GM21528 (cell line): ENCODE data around the gene LBH.

Source experiments
- ATAC-seq: cut with Tn5 transposase; IDR thresholded peaks from one replicate; pipeline ENCODE4 v1.9.1; 2021; ENCODE audit warnings: mild to moderate bottlenecking, moderate library complexity; ENCODE audit not compliant: unreplicated experiment, low FRiP score

LBH gene

GRCh38 chr2:30213907-30214463 is 17.3 kb upstream of the LBH start:
- no peak for ATAC-seq

GRCh38 chr2:30216157-30216556 is 15.2 kb upstream of the LBH start:
- ATAC-seq: no peak

- ATAC-seq: no peak
These were observed 13.5 kb upstream of the LBH start for GRCh38 chr2:30217644-30218337.

- ATAC-seq: no peak
These were observed 13.0 kb upstream of the LBH start for GRCh38 chr2:30218338-30218713.

DNA sequence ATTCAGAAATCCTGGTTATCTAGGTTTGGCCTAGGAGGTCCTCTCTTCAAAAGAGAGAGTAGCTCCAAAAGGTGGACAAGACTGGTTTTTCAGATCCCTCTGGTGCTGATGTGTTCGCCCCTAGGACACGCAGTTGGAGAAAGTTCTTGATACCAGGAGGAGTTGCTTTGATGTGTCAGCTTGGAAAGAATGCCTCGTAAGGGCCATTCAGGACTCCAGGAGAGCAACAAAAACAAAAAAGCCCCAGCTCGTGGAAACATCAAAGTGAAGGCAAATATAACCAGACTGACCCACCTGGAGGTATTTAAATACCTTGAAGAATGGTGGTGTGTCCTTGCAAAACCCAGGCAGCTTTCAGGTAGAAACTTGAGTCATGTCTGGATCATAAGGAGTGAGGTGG is 12.5 kb upstream of the LBH start:
- no peak for ATAC-seq

- ATAC-seq: no peak
These were observed 11.2 kb upstream of the LBH start for GRCh38 chr2:30219886-30220875.

DNA sequence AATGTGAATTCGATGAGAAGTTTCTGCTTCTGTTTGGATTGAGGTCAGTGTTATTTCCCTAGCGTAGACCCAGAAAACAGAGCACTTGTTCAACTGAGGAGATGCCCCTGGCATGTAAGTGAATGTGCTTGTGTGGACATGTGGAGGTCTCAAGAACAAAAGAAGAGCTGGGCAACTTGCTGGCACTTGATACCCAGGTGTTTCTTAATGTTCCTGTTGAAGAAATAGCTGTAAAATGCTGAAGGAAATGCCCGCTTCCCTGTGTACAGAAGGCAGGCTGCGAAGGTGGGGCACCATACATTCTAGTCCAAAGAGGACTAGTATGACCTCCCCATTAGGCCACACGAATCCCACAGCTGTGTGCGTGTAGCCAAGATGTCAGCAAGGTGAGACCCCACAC is 9.8 kb upstream of the LBH start:
- ATAC-seq: no peak

DNA sequence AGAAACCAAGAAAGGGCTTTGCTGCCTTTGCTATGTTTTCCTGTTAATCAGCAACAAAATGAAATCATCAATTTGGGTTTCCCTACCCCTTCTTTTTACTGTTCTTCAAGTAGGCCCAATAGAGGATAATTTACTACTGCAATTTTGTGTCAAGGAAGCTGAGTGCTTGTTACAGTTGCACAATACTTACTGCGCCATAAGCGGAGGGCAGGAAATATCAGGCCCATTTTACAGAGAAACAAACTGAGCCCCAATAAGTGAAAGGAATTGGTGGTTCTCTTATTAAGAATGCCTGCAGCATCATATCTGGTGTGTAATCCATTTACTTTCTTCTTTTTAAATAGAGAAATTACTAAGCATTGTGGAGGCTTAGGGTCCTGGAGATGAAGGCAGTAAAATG is 9.3 kb upstream of the LBH start:
- ATAC-seq: no peak

GRCh38 chr2:30222636-30223360 is 8.5 kb upstream of the LBH start:
- no peak for ATAC-seq

GRCh38 chr2:30223413-30223874 is 7.9 kb upstream of the LBH start:
- ATAC-seq: peak; percentile 60

DNA sequence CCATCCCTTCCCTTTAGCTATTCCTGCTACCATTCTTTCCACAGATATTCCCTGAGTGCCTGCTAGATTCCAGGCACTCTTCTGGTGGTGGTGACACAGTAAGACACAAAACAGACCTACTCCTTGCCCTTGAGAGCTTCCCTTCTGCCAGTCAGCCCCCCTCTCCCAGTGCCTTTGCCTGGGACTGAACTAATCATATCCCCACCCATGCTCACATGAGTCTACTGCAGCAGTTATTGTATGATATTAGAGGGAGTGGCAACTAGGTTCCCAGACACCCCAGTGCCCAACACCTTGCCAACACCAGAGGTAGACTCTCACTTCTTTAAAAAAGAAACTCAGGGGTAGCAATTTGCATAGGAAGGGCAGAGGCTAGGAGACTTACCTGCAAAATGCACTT is 7.2 kb upstream of the LBH start:
- no peak for ATAC-seq

DNA sequence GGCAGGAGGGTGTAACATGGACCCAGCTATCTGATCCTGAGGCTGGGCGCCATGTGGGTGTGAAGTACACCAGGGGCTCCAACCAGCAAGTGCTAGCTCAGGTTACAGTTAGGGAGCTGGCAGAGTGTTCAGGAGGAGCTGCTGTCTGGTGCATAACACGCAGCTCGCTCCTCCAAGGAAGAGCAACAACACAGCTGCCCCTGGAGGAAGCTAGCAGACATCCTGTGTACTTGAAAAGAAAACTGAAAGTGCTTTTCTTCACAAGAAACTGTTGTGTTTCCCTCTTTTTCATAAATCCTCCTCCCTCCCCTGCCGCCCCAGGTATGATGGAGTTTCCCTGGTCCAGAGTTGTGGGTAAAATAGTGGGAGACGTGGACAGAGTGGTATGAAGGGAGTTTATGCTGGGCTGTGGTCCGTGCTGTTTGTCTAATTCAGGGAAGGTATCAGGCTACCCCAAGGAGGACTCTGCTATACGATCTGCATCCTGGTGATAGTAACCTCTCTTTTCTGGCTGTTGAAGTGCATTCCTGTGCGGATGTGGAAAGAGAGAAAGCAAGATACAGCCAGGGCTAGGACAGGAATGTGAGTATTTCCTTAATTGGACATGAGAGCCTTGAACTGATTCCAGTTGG is 6.1 kb upstream of the LBH start:
- peak; percentile 37 for ATAC-seq

- ATAC-seq: no peak
These were observed 4.9 kb upstream of the LBH start for GRCh38 chr2:30226144-30227032.

GRCh38 chr2:30229596-30229995 is 1.7 kb upstream of the LBH start:
- no peak for ATAC-seq

GRCh38 chr2:30230497-30231211 is 680 bp upstream of the LBH start:
- peak; percentile 15 for ATAC-seq

DNA sequence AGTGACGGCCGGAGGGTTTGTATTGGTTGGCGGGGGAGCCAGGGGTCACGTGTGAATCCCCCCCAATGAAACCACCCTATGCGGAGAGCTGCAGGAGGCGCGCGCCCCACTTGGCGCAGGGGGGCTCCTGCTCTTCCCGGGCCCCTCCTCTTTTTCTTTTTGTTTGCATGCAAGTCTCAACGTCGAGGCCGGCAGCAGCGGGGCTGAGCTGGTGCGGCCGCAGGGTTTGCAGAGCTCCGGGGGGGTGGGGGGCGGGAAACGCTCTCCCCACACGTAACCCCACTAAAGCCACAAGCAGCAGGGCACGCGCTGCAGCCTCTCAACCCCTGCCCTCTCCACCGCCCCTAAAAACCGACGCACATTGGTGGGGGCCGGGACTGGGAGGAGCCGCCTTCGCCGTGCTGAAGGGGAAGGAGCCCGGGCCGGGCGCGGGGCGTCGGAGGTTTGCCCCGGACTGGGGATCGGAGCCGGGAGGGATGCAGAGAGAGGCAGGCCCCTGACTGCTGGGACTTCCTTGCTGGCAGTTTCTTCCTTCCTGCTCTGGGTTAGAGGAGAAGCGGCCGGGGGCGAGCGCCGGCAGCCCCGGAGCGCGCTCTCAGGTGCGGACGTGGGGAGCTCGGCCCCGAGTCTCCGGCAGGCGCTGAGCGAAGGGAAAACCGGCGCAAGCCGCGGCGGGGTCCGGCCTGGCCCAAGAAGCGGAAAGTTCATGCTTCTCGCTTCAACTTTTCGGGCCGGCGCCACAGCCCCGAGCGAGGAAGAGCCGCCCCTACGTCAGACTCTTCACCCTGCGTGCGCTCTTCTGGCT is 864 bp downstream of the LBH start:
- ATAC-seq: peak; percentile 31

DNA sequence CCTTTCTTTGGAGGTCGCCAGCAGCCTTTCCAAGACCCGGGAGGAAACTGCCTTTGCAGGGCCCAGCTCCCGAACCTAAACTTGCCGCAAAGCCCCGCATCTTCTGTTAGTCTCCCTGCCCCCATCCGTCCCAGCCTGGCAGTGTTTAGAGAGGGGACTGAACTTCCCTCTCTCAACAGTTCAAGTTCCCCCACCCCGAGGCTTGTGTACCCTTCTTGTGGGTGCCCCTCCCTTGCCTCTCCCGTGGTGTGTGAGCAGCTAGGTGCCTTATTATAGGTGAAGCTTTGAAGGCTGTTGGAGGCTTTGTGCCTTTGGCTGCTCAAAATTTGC is 1.4 kb downstream of the LBH start:
- peak; percentile 7 for ATAC-seq
